ENCODE data around the gene GATA3.
"Not testable (repeated sequence)": the region's sequence is repeated elsewhere in the genome, so short reads cannot be mapped to it uniquely, and the experiment has no call there.

Gene GATA3
- 6.8 to 28.1 reads per million in 2 experiments for total RNA-seq

GRCh38 chr10:8054494-8055407 lies at the start of gene GATA3:
Gene GATA3, plus strand, starts transcription at chr10:8054688. Its CDS starts 968 bp downstream, at chr10:8055656.
- peak; percentile 79 for DNase-seq (ENCODE audit: low read depth)

- DNase-seq (ENCODE audit: low read depth) = no peak
Observed at GRCh38 chr10:8006274-8006999, 48.1 kb upstream of the GATA3 start.

GRCh38 chr10:8009031-8009430 lies 45.5 kb upstream of the GATA3 start:
- DNase-seq (ENCODE audit: low read depth) = no peak

- DNase-seq (ENCODE audit: low read depth) = no peak
Observed at GRCh38 chr10:8013006-8013405, 41.5 kb upstream of the GATA3 start.

- DNase-seq (ENCODE audit: low read depth) = no peak
Observed at GRCh38 chr10:8013619-8014018, 40.9 kb upstream of the GATA3 start.

GRCh38 chr10:8014649-8015048 lies 39.8 kb upstream of the GATA3 start:
- DNase-seq (ENCODE audit: low read depth) = no peak

GRCh38 chr10:8017277-8017676 lies 37.2 kb upstream of the GATA3 start:
- DNase-seq (ENCODE audit: low read depth) = no peak

GRCh38 chr10:8023321-8023720 lies 31.2 kb upstream of the GATA3 start:
- no peak for DNase-seq (ENCODE audit: low read depth)

- no peak for DNase-seq (ENCODE audit: low read depth)
Observed at GRCh38 chr10:8023851-8024250, 30.6 kb upstream of the GATA3 start.

GRCh38 chr10:8026349-8027259 lies 27.9 kb upstream of the GATA3 start:
- DNase-seq (ENCODE audit: low read depth) = no peak

GRCh38 chr10:8031211-8031610 lies 23.3 kb upstream of the GATA3 start:
- DNase-seq (ENCODE audit: low read depth) = not testable (repeated sequence)

- DNase-seq (ENCODE audit: low read depth) = no peak
Observed at GRCh38 chr10:8032558-8032957, 21.9 kb upstream of the GATA3 start.

GRCh38 chr10:8033812-8034465 lies 20.5 kb upstream of the GATA3 start:
- DNase-seq (ENCODE audit: low read depth) = no peak

GRCh38 chr10:8034466-8035005 lies 20.0 kb upstream of the GATA3 start:
- DNase-seq (ENCODE audit: low read depth) = no peak

- no peak for DNase-seq (ENCODE audit: low read depth)
Observed at GRCh38 chr10:8035006-8035640, 19.4 kb upstream of the GATA3 start.

GRCh38 chr10:8035641-8036470 lies 18.6 kb upstream of the GATA3 start:
- DNase-seq (ENCODE audit: low read depth) = no peak

- no peak for DNase-seq (ENCODE audit: low read depth)
Observed at GRCh38 chr10:8036506-8037198, 17.8 kb upstream of the GATA3 start.

GRCh38 chr10:8037199-8037801 lies 17.2 kb upstream of the GATA3 start:
- DNase-seq (ENCODE audit: low read depth) = no peak
